Limb (tissue), 2 donors: ENCODE results near the gene ACSM3.

Experiments
- DNase-seq, 2 donors: peaks; one replicate each; pipeline ENCODE4 v3.0.0-alpha.2; 2016; ENCODE audit errors: extremely low spot score in 2 of 2

The ACSM3 gene

GRCh38 chr16:20803561-20804214 is 39.9 kb downstream of the ACSM3 start:
- DNase-seq: no peak

GRCh38 chr16:20805684-20806167 is 41.9 kb downstream of the ACSM3 start:
- DNase-seq: peak in 1 of 2 donors; percentile 2

- DNase-seq: peak; percentile 93 to 96
These were observed 42.6 kb downstream of the ACSM3 start, which contains the start of the genes ERI2 and REXO5 for GRCh38 chr16:20806168-20807050. Gene ERI2, minus strand, starts transcription at chr16:20806472. Its CDS starts 42 bp downstream, at chr16:20806430. Gene REXO5, plus strand, starts transcription at chr16:20806527. Its CDS starts 427 bp downstream, at chr16:20806954.

- DNase-seq: no peak
These were observed 44.0 kb downstream of the ACSM3 start for GRCh38 chr16:20807862-20808261.

GRCh38 chr16:20811889-20812439 is 48.1 kb downstream of the ACSM3 start:
- no peak for DNase-seq

GRCh38 chr16:20812510-20812909 is 48.7 kb downstream of the ACSM3 start:
- DNase-seq: no peak

- no peak for DNase-seq
These were observed 51.0 kb downstream of the ACSM3 start for GRCh38 chr16:20814784-20815183.

GRCh38 chr16:20818929-20819585 is 55.2 kb downstream of the ACSM3 start:
- no peak for DNase-seq

- no peak for DNase-seq
These were observed 57.9 kb downstream of the ACSM3 start for GRCh38 chr16:20821682-20822081.

GRCh38 chr16:20822521-20823325 is 58.9 kb downstream of the ACSM3 start:
- DNase-seq: no peak

GRCh38 chr16:20826039-20826566 is 62.3 kb downstream of the ACSM3 start:
- DNase-seq: no peak

- no peak for DNase-seq
These were observed 65.7 kb downstream of the ACSM3 start for GRCh38 chr16:20829536-20829935.

GRCh38 chr16:20830372-20830771 is 66.6 kb downstream of the ACSM3 start:
- no peak for DNase-seq

- no peak for DNase-seq
These were observed 69.3 kb downstream of the ACSM3 start for GRCh38 chr16:20833086-20833485.

GRCh38 chr16:20838240-20838639 is 74.4 kb downstream of the ACSM3 start:
- no peak for DNase-seq

GRCh38 chr16:20839504-20839903 is 75.7 kb downstream of the ACSM3 start:
- DNase-seq: no peak

- no peak for DNase-seq
These were observed 80.2 kb downstream of the ACSM3 start for GRCh38 chr16:20844054-20844453.

- no peak for DNase-seq
These were observed 80.8 kb downstream of the ACSM3 start for GRCh38 chr16:20844588-20844987.

GRCh38 chr16:20846030-20846429 is 82.2 kb downstream of the ACSM3 start:
- no peak for DNase-seq

- no peak for DNase-seq
These were observed 82.7 kb downstream of the ACSM3 start for GRCh38 chr16:20846551-20846950.
